PC-3 (cell line): ENCODE measurements around the gene PHC2.

Source experiments
- EZH2 ChIP-seq: fragments of 300-600 bp; sonication (generic); IDR thresholded peaks from one replicate; pipeline ENCODE4 v1.6.1; 2017; ENCODE audit warnings: antibody characterized with exemption, mild to moderate bottlenecking, low read length; ENCODE audit not compliant: unreplicated experiment
- EZH2phosphoT487 ChIP-seq: fragments of 300-600 bp; sonication (generic); IDR thresholded peaks from 2 replicates; pipeline ENCODE4 v1.6.1; 2018; ENCODE audit warnings: mild to moderate bottlenecking, antibody characterized with exemption, low read length, borderline replicate concordance
- TF ChIP-seq, protein P1 (sequence below): fragments of 300-600 bp; sonication (generic); conservative IDR thresholded peaks from 2 replicates; pipeline ENCODE4 v1.5.1; 2017; ENCODE audit warnings: antibody characterized with exemption, low read depth, mild to moderate bottlenecking, low read length

DNA sequence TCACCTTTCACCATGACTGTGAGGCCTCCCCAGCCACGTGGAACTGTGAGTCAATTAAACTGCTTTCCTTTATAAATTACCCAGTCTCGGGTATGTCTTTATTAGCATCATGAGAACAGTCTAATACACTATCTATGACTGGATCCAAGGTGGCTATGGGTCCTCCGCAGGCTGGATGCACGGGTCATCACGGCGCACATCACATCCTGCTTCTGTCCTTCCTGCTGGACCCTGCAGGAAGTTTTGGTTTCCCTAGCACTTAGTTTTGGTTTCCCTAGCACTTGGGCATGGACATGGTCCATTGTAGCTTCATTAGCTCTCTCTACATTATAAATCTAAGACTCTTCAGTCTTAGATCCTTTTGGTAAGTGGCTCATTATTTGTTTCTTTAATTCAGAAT, 14.2 kb upstream of the PHC2 start:
- TF ChIP-seq EZH2 (no peak), EZH2phosphoT487 (no peak)
- TF ChIP-seq, protein P1, sequence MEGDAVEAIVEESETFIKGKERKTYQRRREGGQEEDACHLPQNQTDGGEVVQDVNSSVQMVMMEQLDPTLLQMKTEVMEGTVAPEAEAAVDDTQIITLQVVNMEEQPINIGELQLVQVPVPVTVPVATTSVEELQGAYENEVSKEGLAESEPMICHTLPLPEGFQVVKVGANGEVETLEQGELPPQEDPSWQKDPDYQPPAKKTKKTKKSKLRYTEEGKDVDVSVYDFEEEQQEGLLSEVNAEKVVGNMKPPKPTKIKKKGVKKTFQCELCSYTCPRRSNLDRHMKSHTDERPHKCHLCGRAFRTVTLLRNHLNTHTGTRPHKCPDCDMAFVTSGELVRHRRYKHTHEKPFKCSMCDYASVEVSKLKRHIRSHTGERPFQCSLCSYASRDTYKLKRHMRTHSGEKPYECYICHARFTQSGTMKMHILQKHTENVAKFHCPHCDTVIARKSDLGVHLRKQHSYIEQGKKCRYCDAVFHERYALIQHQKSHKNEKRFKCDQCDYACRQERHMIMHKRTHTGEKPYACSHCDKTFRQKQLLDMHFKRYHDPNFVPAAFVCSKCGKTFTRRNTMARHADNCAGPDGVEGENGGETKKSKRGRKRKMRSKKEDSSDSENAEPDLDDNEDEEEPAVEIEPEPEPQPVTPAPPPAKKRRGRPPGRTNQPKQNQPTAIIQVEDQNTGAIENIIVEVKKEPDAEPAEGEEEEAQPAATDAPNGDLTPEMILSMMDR, result no peak
